GM23338 (cell line): ENCODE measurements around the gene AP5Z1. TPM values are rescaled to one million over a fixed set of nuclear protein-coding genes. Genes with fewer than 3 reads are reported as not detected.

Source experiments
- CREB1 ChIP-seq: fragments of 250-450 bp; sonication (Bioruptor Pico); IDR thresholded peaks from 2 replicates; pipeline ENCODE4 v1.5.0; 2020; ENCODE audit warnings: low read depth, mild to moderate bottlenecking, moderate library complexity
- CTCF ChIP-seq, 2 experiments: fragments of 200-600 bp in 1 of 2; sonication (generic) in 1 of 2; conservative IDR thresholded peaks; 2 replicates each; pipeline versions ENCODE4 v1.5.1 to v1.6.1; 2016 to 2017; ENCODE audit warnings: antibody characterized with exemption in 2 of 2, low read depth in 2 of 2, mild to moderate bottlenecking in 2 of 2, moderate library complexity in 1 of 2
- ETS1 ChIP-seq: IDR thresholded peaks from 2 replicates; pipeline ENCODE4 v1.6.1; 2016; ENCODE audit warnings: antibody characterized with exemption
- EZH2phosphoT487 ChIP-seq: fragments of 200-600 bp; sonication (generic); IDR thresholded peaks from one replicate; pipeline ENCODE4 v1.8.1; 2018; ENCODE audit warnings: antibody characterized with exemption; ENCODE audit not compliant: unreplicated experiment
- JUNB ChIP-seq: IDR thresholded peaks from one replicate; pipeline ENCODE4 v1.6.1; 2016; ENCODE audit warnings: antibody characterized with exemption; ENCODE audit not compliant: unreplicated experiment
- NANOG ChIP-seq: IDR thresholded peaks from 2 replicates; pipeline ENCODE4 v1.6.1; 2016; ENCODE audit warnings: antibody characterized with exemption, borderline replicate concordance
- POLR2AphosphoS5 ChIP-seq: IDR thresholded peaks from 2 replicates; pipeline ENCODE4 v1.6.1; 2016; ENCODE audit warnings: antibody characterized with exemption, low read depth
- ZNF114 ChIP-seq: fragments of 250-450 bp; sonication (Bioruptor Pico); IDR thresholded peaks from 2 replicates; pipeline ENCODE4 v1.5.0; 2020; ENCODE audit warnings: mild to moderate bottlenecking, moderate library complexity
- ZNF331 ChIP-seq: fragments of 250-450 bp; sonication (Bioruptor Pico); IDR thresholded peaks from 2 replicates; pipeline ENCODE4 v1.5.0; 2020; ENCODE audit warnings: low read depth, mild to moderate bottlenecking, moderate library complexity
- ZNF462 ChIP-seq: fragments of 250-450 bp; sonication (Bioruptor Pico); IDR thresholded peaks from 2 replicates; pipeline ENCODE4 v1.5.0; 2020; ENCODE audit warnings: mild to moderate bottlenecking, moderate library complexity
- polyA plus RNA-seq: library from polyadenylated mRNA; unstranded; fragments of >200 nt; fragmentation: Nextera tagmentation; extraction: Ambion mirVana; gene quantifications from 2 replicates; pipeline ENCODE4 v1.2.1, GENCODE V29; 2016
- total RNA-seq: library from RNA; depleted of rRNA; stranded (reverse); fragments of >200 nt; shearing (Covaris generic); gene quantifications from 2 replicates; pipeline ENCODE4 v1.2.3, GENCODE V29; 2014

The AP5Z1 gene
- total and polyA plus RNA-seq, 2 experiments from 2014 or later: 16.3 to 31.2 TPM

- TF ChIP-seq ZNF462 (CRISPR knock-in tag) (no peak), EZH2phosphoT487 (no peak), CTCF (conservative IDR thresholded peaks at IDR 0.05; ENCODE audit: low read depth in 2 of 2) (no peak), NANOG (no peak), ZNF331 (no peak), CREB1 (no peak), JUNB (no peak), ZNF114 (CRISPR knock-in tag) (no peak), POLR2AphosphoS5 (no peak), ETS1 (no peak)
Observed at GRCh38 chr7:4817178-4817901, 41.9 kb downstream of the AP5Z1 start (continued).
